ENCODE results near the gene CCDC170.

Gene CCDC170

GRCh38 chr6:151618717-151619116, 124.9 kb downstream of the CCDC170 start:
- no peak for DNase-seq (ENCODE audit: low spot score)

GRCh38 chr6:151620179-151620578, 126.4 kb downstream of the CCDC170 start:
- DNase-seq (ENCODE audit: low spot score) = no peak

GRCh38 chr6:151624071-151624470, 130.3 kb downstream of the CCDC170 start:
- no peak for DNase-seq (ENCODE audit: low spot score)

GRCh38 chr6:151624481-151624880, 130.7 kb downstream of the CCDC170 start:
- DNase-seq (ENCODE audit: low spot score) = no peak

- DNase-seq (ENCODE audit: low spot score) = no peak
These were observed 131.2 kb downstream of the CCDC170 start for GRCh38 chr6:151624900-151625536.

- DNase-seq (ENCODE audit: low spot score) = no peak
These were observed 134.1 kb downstream of the CCDC170 start for GRCh38 chr6:151627689-151628444.

GRCh38 chr6:151629791-151630190, 136.0 kb downstream of the CCDC170 start:
- DNase-seq (ENCODE audit: low spot score) = no peak

GRCh38 chr6:151630387-151630786, 136.6 kb downstream of the CCDC170 start:
- DNase-seq (ENCODE audit: low spot score) = no peak

GRCh38 chr6:151630991-151631655, 137.3 kb downstream of the CCDC170 start:
- no peak for DNase-seq (ENCODE audit: low spot score)

GRCh38 chr6:151632415-151632987, 138.7 kb downstream of the CCDC170 start:
- no peak for DNase-seq (ENCODE audit: low spot score)

GRCh38 chr6:151633526-151634335, 139.9 kb downstream of the CCDC170 start:
- DNase-seq (ENCODE audit: low spot score) = no peak

- no peak for DNase-seq (ENCODE audit: low spot score)
These were observed 140.5 kb downstream of the CCDC170 start for GRCh38 chr6:151634336-151634720.

- no peak for DNase-seq (ENCODE audit: low spot score)
These were observed 141.9 kb downstream of the CCDC170 start for GRCh38 chr6:151635741-151636140.

- DNase-seq (ENCODE audit: low spot score) = no peak
These were observed 144.0 kb downstream of the CCDC170 start for GRCh38 chr6:151637814-151638213.

- no peak for DNase-seq (ENCODE audit: low spot score)
These were observed 145.9 kb downstream of the CCDC170 start for GRCh38 chr6:151639750-151640149.

- DNase-seq (ENCODE audit: low spot score) = no peak
These were observed 147.2 kb downstream of the CCDC170 start for GRCh38 chr6:151641028-151641427.

GRCh38 chr6:151647976-151648639, 154.3 kb downstream of the CCDC170 start:
- DNase-seq (ENCODE audit: low spot score) = no peak

GRCh38 chr6:151649835-151650234, 156.0 kb downstream of the CCDC170 start:
- no peak for DNase-seq (ENCODE audit: low spot score)

- no peak for DNase-seq (ENCODE audit: low spot score)
These were observed 157.8 kb downstream of the CCDC170 start for GRCh38 chr6:151651639-151652038.

GRCh38 chr6:151652325-151652724, 158.5 kb downstream of the CCDC170 start:
- DNase-seq (ENCODE audit: low spot score) = no peak

GRCh38 chr6:151655099-151655498, 161.3 kb downstream of the CCDC170 start:
- no peak for DNase-seq (ENCODE audit: low spot score)
